Islet precursor cell (in vitro differentiated cells): Measurements from ENCODE around the gene CACNA1C.
A peak's percentile ranks its signal among the peaks of the same experiment; 100 is the strongest.

Experiments used
- DNase-seq: peaks from one replicate; pipeline ENCODE4 v3.0.0-alpha.2; 2018

Gene CACNA1C

DNA sequence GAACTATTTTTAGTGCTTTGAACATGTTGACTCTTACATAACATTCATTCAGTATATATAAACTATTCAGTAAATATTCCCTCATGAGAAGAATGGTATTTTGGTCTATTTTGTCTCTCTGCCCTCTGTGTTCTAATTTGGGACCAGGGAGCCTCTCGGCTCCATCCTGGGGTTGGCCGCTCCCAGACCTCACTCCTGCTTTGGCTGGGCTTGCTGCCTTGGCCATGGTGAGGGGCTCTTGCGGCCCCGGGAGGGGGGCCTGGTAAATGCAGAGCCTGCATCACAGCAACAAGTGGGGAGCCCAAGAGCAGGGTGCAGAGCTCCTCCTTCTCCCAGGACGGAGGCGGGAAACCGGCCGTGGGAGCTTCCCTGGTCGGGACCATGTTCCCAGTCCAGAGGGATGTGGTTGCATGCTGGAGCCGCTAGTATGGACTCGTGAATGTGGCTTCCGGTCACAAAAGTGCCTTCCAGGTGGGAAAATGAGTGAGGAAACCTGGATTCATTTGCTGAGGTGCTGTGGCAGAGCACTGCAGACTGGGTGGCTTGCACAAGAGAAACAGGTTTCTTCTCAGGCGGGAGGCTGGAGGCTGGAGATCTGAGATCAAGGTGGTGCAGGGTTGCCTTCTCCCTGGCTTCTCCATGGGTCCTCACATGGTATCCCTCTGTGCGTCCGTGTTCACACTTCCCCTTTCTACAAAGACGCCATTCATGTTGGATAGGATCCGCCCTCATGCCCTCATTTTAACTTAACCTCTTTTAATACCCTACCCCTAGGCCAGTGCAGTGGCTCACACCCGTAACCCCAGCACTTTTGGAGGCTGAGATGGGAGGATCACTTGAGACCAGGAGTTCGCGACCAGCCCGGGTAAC lies 250.2 kb downstream of the CACNA1C start:
- DNase-seq = no peak

GRCh38 chr12:2304223-2304622 lies 251.4 kb downstream of the CACNA1C start:
- no peak for DNase-seq

DNA sequence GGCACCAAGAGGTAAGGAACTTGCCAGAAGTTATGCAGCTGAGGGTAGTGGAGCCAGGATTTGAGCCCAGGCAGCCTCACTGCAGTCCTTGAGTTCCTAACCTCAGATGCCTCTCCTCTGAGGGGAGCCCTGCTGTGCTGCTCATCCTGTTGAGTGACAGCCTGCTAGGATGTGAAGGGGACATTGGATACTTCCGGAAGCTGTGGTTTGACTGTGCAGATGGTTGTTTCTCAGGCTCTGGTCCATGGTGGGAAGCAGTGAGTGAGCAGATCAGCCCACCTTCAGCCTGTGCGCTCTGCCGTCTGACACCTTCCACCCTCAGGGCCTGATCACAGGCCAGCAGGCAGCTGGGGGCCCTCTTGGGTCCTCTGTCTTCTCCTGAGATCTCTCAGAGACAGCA lies 253.2 kb downstream of the CACNA1C start:
- DNase-seq = peak; percentile 68

DNA sequence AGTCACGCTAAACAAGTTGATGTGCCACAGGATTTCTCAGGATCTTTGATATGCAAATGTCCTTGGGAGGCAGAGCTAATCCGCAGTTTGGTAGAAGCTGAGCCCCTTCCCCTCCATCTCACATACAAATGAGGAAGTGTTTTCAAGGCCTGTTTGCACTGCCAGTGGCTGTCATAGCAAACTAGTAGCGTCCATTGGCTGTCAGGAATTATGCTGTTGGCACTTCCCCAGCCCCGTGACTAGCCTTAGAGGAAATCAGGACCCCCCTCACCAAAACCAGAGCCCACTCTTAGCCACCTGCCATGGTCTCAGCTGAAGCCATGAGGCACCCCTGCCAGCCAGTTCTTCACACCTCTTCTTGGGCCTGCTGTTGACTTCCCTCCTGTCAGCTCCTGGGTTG lies 253.9 kb downstream of the CACNA1C start:
- no peak for DNase-seq

DNA sequence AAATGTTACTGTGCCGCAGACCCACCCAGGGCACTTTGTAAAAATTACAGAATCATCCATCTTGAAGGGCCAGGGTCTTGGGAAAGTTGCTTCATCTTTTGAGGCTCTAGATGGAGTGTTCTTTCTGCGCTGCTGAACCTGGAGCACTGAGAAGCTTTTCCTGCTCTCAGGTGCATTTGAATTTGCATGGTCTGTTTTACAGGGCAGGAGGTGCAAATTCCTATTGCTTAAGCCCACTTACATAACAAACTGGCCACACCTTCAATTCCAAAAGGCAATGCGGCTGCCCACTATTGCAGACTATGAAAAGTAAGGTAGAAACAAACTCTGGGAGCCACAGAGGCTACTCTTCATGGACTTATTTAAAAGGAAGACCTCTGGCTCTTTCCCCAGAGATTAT lies 254.8 kb downstream of the CACNA1C start:
- no peak for DNase-seq

- DNase-seq = no peak
These were observed 256.9 kb downstream of the CACNA1C start for GRCh38 chr12:2309647-2310046.

DNA sequence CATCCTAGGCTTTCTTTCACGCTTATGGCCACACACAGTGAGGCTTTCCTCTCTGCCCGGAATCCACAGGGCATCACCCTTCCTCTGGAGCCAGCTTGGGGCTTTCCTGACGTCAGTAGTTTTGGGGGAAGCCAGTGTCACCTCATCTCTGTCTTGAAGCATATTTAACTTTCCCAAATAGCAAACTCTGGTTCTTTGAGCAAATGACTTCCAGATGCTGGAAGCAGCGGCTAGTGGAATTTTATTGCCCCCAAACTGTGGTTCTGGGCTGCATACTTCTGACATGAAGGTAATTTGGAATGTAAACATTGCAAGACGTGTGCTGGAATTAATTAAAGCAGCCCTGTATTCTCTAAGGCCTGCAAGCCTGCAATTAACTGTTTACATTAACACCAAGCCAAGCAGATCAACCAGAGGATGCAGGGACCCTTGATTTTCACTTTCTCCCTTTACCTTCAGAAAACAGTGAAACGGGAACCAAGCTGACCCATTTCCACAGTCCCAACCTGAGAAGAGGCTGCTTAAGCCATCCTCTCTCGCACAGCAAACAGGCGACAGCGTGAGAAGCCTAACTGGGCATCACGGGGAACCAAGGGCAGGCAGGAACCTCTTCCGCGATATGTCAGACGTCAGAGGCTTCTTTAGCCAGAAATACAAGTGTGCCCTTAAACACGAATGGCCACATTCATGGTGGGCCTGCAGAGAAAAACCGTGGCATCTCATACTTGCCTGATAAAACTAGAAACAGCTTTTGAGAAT lies 258.4 kb downstream of the CACNA1C start:
- DNase-seq = no peak

DNA sequence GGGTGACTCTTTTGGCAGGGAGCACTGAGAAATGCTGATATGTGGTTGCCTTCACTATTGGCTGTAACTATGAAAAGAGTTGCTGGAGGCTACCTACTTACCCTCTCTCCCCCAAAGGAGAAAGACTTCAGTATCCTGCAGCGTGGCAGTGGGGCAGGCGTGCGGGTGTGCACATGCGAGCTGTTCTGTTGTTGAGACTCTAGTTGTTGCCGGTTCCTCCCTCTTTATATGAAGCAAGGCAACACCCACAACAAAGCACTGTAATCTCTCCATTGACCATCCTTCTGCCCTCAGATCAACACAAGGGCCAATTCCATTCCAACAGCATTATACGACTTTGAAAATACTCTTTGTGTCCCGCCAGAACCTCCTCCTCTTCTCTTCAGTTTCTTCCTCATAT lies 259.4 kb downstream of the CACNA1C start:
- no peak for DNase-seq

DNA sequence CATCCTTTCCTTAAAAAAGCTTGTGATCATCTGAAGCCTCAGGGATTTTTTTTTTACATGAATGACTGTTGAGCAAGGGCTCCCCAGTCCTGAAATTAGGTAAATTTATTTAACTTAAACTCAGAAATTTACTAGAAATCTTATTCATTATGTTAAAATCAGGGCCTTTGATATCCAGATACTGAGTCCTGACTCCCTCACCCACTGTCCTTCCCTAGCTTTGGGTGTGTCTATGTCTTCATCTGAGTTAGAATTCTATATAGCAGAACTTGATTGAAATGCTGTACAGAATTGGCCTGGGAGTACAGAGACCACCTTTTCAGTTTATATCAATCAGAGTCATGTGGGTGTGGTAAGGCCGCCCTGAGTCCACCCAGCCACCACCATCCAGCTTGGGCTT lies 260.0 kb downstream of the CACNA1C start:
- no peak for DNase-seq

DNA sequence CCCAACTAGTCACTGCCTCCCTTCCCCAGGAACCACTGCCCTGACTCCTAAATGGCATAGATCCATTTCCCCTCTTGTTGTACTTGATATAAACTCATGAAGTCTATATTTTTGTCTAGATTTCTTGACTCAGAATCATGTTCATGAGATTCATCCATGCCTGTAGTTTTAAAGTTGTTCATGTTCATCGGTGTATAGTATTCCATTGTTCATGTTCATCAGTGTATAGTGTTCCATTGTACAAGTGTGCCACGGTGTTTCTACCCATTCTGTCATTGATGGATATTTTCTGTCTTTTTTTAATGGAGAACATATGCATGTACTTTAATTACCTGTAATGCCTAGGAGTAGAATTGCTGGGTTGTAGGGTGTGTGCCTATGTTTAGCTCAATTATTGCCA lies 261.7 kb downstream of the CACNA1C start:
- DNase-seq = no peak

DNA sequence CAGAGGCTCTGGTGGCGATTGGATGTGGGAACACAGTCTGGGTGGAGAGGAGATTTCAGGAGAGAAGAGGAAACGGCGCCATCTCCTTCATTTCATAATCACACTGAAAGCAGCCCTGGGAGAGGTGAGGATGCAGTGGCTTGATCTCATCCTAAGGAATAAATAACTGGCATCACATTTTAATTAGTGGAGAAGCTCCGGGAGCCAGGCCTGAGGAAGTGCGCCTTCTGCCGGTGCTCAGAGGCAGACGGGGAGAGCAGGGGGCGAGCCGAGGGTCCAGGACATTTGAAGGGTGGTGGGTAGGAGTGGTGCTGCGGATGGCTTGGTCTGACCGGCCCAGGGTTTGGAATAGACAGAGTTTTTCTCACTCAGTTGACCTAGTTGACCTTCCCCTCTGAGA lies 265.0 kb downstream of the CACNA1C start:
- DNase-seq = no peak

- no peak for DNase-seq
These were observed 265.5 kb downstream of the CACNA1C start for GRCh38 chr12:2318286-2318685.

DNA sequence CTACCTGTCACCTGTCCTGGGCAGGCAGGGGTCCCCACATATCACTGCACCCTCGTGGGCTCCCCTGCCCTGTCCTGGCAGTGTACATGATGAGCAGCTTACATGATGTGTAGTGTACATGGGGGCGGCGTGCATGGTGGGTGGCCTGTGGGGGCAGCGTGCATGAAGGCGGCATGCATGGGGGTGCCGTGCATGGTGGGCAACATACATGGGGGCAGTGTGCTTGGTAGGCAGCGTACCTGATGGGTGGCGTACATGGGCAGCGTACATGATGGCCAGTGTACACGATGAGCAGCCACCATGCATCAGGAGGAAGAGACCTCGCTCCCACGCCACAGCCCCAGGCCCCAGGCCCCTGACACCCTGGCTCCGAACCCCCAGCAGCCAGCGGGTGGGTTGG lies 266.3 kb downstream of the CACNA1C start:
- no peak for DNase-seq

DNA sequence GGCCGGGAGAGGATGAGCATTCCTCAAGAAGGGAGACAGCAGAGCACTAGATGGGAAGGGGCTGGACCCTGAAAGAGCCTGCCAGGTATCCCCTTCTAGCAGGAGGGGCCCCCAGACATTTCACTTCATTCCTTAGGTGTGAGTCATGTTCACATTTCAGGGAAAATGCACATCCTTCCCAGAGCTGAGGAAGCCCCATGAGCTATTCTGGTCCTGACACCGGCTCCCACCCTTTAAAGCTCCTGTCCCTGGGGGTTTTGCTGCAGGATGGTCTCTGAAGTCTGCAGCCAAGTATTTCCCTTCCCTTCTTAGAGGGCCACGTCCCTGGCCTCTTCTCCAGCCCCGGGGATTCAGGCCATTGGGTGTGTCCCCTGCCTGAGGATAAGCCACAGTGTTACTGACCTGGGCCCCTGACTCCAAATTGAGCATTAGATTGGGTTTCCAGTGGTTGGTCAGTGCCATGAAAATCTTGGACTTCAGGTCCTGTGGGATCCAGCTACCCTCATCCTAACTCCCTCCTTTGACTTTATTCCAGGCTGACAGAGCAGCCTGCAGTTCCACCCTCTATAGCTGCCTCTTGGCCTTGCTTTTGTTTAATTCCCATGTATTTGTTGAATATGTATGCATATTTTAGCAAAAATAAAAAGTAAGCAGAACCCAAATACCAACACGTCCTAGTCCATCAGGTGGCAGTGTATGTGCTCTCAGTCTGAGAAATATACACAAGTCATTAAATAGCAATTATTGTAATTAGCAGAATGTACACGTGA lies 267.1 kb downstream of the CACNA1C start:
- peak; percentile 80 for DNase-seq

DNA sequence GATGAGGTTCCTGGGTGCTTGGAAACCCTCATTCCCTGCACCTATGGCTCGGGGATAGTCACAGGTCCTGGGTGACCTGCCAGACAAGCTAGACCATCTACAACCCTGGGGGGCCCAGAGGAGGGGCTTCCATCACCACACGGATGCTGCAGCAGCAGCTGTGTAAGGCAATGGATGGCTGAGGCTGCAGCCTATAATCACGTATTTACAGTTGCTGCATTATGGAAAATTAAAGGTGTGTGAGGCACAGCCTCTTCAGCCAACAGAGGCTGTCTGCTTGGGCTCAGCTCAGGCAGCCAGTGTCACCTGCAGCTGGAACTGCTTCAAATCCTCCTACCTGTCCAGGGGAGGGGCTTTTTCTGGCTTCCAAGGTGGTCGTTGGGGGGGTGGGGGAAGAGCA lies 268.1 kb downstream of the CACNA1C start:
- DNase-seq = no peak

GRCh38 chr12:2322554-2323120 lies 269.9 kb downstream of the CACNA1C start:
- no peak for DNase-seq

DNA sequence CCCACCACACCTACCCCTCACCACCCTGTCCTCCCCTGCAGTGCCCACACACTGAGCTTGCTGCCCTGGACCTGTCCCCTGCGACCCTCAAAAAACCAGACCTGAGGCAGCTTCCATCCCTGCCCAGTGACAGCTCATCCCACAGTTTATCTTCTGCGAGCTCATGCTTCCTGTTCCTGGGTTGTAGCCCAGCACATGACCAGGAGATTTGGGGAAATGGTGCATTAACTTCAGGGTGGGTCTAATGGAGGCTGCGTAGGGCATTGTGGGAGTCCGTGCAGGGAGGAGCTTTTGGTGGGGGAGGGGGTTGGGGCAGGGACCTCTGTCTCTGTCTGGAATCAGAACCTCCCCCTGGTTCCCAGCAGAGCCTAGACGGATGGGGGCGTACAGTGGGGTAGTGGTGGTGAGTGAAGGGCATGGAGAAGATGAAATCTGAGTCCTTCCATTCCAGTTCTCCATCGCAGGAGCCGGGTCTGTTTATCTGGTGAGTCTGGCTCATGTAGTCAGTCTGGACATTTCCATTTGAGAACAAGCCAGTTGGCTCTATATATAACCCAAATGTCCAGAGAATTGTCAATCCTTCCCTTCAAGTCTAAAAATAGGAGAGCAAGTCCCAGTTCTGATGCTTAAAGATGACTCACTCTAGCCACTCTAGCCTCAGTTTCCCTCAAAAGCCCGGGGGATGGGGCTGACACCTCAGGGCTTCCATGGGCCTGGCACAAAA lies 270.9 kb downstream of the CACNA1C start:
- DNase-seq = no peak

DNA sequence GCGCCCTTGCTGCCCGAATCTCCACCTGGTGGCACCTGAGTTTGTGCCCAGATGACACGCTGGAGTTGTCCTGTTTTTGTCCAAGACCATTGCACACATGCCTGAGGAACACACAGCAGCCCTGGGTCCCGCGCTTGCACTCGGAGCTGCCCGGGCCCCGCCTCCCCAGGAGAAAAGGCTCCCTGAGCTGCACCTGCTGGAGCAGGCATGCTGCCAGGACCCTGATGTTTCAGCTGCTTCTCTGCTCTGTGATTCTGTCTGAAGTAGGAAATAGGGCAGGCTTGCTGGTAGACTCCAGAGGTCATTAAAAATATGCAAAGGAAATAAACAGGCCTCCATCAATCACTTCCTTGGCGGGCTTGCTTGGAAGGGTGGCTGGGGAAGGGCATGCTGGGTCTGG lies 271.6 kb downstream of the CACNA1C start:
- no peak for DNase-seq

GRCh38 chr12:2325519-2325918 lies 272.7 kb downstream of the CACNA1C start:
- no peak for DNase-seq

- DNase-seq = no peak
These were observed 273.7 kb downstream of the CACNA1C start for GRCh38 chr12:2326470-2326869.

- DNase-seq = no peak
These were observed 275.9 kb downstream of the CACNA1C start for GRCh38 chr12:2328661-2329060.

DNA sequence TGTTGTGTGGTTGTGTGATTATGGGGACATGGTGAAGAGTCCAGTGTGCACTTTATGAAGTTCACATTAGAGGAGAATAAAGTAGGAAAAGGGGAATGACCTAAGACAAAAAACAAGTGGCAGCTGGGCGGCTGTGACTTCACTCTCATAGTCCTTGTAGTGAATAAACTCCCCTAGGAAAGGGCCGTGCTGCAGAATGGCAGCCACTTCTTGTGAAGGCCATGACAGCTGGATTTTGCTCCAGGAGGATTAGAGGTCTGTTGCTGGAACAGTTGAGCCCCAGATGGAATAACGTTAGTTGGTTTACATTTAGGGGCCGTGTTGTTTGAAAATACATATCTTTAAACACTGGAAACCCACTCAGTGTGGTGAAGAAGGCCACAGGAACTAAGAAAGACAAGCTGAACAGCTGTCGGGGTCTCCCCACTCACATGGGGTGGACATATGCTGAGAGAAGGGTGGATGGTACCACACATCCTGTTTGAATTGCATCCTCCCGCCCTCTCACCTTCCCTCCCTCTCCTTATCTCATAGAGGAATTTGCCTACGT lies 276.9 kb downstream of the CACNA1C start:
- DNase-seq = no peak
